ENCODE data around the gene ANKAR.

ANKAR gene, protein sequence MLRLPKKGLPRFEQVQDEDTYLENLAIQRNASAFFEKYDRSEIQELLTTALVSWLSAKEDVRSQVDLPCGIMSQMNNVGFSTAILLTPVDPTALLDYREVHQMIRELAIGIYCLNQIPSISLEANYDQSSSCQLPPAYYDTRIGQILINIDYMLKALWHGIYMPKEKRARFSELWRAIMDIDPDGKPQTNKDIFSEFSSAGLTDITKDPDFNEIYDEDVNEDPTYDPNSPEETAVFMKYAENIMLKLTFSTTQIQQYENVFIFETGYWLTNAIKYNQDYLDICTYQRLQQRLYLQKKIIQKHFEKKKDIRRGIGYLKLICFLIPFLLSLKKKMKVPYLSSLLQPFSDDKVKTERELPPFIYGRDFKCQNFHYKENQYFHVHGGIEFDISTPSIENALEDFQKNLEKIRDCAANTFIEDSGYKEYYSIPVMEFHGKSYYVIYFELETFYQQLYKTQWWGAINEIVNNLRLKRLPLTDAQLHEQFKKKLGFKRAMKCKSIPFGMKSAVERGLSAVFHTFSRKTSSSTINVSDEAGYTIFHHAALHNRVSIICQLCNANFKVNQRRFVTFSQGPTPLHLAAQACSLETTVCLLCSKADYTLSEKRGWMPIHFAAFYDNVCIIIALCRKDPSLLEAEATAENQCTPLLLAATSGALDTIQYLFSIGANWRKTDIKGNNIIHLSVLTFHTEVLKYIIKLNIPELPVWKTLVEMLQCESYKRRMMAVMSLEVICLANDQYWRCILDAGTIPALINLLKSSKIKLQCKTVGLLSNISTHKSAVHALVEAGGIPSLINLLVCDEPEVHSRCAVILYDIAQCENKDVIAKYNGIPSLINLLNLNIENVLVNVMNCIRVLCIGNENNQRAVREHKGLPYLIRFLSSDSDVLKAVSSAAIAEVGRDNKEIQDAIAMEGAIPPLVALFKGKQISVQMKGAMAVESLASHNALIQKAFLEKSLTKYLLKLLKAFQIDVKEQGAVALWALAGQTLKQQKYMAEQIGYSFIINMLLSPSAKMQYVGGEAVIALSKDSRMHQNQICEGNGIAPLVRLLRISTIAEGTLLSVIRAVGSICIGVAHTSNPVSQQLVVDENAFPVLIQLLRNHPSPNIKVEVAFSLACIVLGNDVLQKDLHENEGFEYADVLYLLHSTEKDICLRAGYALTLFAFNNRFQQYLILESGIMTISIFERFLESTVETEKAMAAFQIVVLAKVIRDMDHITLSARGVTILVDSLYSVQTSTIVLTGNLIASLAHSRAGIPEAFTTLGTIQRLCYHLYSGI (N-terminal part only)

DNA sequence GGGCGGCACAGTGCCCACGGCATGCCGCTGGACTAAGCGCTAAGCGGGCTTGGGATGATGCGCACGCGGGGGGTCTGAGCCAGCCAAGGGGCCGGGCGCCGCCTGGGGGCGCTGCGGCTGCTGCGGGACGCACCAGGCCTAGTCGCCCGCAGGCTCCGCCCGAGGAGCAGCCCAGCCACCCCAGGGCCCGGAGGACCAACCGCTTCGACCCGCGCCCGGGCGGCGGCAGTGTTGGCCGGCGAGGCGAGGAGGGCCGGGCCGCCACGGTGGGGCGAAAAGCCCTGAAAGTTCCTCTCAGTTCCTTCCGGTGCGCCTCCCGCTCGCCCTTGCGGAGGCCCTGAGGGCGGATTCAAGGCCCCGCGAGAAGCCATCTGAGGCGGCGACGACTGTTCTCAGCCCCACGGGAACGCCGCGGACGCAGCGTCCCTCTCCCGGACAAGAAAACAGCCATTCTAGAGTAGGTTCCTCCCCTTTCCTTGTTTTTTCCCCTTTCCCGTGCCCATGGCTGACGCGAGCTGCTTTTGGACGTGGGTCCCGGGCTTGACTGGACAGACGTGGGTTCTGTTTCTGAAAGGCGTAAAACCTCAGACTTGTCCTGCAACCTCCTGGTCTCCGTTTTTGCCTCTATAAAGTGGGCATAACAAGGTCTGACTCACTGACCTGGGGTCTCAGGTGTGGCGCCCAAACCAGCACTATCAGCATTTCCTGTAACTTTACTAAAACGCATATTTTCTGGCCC is at the start of gene ANKAR:
TSS of gene ANKAR (plus strand) at position 297 of the 739 bp plus-strand sequence. CDS start 1,821 bp downstream, outside the sequence.
- TF ChIP-seq, protein P1, sequence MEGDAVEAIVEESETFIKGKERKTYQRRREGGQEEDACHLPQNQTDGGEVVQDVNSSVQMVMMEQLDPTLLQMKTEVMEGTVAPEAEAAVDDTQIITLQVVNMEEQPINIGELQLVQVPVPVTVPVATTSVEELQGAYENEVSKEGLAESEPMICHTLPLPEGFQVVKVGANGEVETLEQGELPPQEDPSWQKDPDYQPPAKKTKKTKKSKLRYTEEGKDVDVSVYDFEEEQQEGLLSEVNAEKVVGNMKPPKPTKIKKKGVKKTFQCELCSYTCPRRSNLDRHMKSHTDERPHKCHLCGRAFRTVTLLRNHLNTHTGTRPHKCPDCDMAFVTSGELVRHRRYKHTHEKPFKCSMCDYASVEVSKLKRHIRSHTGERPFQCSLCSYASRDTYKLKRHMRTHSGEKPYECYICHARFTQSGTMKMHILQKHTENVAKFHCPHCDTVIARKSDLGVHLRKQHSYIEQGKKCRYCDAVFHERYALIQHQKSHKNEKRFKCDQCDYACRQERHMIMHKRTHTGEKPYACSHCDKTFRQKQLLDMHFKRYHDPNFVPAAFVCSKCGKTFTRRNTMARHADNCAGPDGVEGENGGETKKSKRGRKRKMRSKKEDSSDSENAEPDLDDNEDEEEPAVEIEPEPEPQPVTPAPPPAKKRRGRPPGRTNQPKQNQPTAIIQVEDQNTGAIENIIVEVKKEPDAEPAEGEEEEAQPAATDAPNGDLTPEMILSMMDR (IDR thresholded peaks at IDR 0.05; ENCODE audit: low read depth, low read length, missing control alignments), result peak; percentile 78
- H3K4me3 ChIP-seq (replicated peaks; ENCODE audit: low read depth, low read length), result peak within 1 kb of the TSS; percentile 54
- peak; percentile 53 for DNase-seq (ENCODE audit: extremely low read depth, low read depth)

DNA sequence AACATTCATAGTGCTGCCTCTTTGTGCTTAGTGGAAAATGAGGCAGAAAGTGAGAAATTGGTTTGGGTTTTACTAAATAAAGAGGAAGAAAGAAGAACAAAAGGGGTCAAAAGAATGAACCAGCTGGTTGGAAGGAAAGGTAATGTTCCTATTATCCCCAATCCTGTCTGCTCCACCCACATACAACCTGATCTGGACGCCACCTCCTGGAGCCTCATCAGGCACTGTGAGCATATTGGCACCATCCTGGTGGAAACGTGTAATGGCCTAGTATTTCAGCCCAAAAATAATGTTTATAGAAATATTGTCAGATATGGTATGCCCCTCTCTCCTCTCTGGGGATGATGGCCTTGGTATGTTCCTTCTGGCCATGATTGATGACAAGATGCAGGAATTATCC is 48.8 kb upstream of the ANKAR start:
- no peak overlapping the region for H3K4me3 ChIP-seq (replicated peaks; ENCODE audit: low read depth, low read length)
- no peak for DNase-seq (ENCODE audit: extremely low read depth, low read depth)
- TF ChIP-seq, protein P1 (IDR thresholded peaks at IDR 0.05; ENCODE audit: low read depth, low read length, missing control alignments), result no peak

DNA sequence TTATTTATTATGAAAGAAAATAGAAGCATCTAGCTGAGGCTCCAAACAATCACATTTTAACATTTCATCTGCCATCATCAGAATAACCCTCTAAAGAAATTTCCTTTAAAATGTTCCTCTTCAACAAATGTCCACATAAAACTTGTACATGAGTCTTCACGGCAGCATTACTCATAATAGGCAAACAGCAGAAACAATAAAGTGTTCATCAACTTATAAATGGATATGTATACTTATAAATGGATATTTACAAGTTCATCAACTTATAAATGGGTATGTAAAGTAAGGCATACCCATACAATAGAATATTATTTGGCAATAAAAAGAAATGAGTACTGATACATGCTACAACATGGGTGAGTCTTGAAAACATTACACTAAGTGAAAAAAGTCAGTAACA is 46.7 kb upstream of the ANKAR start:
- DNase-seq (ENCODE audit: extremely low read depth, low read depth), result no peak
- no peak overlapping the region for H3K4me3 ChIP-seq (replicated peaks; ENCODE audit: low read depth, low read length)
- TF ChIP-seq, protein P1 (IDR thresholded peaks at IDR 0.05; ENCODE audit: low read depth, low read length, missing control alignments), result no peak

DNA sequence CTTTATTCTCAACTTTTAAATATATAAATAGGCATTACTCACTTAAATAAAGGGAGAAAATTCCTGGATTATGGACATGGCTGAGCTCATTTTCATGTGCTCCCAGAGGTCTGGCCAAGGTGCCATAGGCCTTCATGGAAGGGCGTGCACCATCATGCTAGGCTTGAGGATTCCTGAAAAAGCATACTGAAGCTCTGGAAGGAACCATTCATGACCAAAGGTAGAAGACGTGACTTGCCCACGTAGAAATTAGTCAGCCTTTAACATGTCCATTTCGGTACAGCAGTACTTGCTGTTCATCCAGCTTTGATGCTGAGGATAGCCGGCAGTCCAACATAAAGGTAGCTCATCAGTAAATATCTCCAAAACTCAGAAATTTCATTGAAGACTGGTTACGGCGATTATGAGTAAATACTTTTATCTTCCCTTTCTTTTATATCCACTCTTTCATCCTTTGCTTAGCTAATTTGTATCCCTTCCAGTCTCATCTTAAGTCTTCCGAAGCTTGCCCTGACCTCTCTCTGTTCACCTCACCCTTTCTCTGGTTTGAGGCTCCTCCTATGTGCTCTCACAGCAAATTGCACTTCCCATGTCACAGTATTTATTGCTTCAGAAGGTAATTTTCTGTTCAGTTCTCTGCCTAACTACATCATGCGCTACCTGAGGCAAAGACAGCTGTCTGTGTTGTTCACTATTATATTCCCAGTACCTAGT is 45.5 kb upstream of the ANKAR start:
- TF ChIP-seq, protein P1 (IDR thresholded peaks at IDR 0.05; ENCODE audit: low read depth, low read length, missing control alignments), result no peak
- no peak overlapping the region for H3K4me3 ChIP-seq (replicated peaks; ENCODE audit: low read depth, low read length)
- DNase-seq (ENCODE audit: extremely low read depth, low read depth), result no peak

DNA sequence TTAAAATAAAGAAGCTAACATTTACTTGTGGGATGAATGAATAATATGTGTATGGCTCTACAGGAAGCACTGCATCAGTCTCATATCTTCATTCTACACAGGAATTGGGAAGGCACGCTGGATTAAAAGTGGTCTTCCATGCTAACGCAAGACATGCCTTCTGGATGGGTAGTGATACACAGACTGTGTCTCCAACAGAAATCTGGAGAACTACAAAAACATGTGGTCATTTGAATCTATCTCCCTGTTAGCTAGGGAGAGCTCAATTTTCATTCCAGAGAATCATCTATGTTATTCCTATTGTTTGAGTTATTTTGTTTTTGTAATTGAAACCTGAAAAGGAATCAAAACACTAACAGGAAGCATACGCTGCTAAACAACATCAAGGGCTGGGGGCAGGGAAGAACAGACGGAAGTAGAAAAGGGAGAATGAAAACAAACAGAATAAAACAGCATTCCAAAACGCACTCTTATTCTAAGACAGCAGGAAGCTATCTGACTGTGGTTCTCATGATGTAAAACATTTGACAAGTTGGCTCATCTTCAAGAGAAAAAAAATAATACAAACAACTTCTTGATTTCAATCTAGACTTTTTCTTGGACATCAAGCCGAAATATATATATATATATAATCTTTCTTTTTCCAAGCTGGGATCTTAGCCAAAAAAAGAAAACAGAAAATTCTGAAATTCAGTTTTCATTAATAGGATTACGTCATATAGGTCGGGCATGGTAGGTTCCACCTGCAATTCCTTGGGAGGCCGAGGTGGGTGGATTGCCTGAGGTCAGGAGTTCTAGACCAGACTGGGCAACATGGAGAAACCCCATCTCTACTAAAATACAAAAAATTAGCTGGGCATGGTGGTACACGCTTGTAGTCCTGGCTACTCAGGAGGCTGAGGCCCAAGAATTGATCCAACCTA is 44.7 kb upstream of the ANKAR start:
- DNase-seq (ENCODE audit: extremely low read depth, low read depth), result no peak
- TF ChIP-seq, protein P1 (IDR thresholded peaks at IDR 0.05; ENCODE audit: low read depth, low read length, missing control alignments), result no peak
- H3K4me3 ChIP-seq (replicated peaks; ENCODE audit: low read depth, low read length), result no peak overlapping the region

Measured in HFF-Myc (cell line).